ENCODE measurements around the gene FANCL.
"Not testable (repeated sequence)": the region's sequence is repeated elsewhere in the genome, so short reads cannot be mapped to it uniquely, and the experiment has no call there.

Gene FANCL

DNA sequence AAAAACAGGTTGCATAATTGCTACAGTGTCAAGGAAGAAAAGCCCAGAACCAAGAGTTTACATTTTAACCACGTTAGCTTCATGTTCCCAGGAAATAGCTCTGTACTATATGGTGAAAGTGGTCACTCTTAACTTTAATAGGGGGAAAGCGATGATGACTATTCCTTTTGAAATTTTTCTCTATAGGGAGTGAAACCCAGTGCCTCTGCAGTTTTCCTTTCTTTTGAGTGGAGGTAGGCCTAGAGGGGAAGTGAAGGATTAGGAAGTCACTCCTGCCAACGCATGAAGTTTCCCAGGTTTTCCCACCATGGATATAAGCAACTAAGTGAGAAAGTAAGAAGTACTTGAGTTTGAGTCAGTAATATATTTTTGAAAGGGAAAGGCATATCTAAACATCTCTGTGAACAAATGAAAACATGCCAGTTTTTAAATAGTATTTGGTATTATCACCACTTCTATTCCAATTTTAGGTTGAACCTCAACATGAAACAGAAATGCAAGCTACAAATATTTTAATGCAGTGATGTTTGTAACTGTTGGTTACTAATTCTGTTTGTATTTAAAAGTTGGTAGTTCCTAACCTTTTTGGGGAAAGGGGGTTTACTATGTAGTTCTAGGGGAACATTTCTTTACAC is 102.6 kb downstream of the FANCL start:
- DNase-seq: no peak

DNA sequence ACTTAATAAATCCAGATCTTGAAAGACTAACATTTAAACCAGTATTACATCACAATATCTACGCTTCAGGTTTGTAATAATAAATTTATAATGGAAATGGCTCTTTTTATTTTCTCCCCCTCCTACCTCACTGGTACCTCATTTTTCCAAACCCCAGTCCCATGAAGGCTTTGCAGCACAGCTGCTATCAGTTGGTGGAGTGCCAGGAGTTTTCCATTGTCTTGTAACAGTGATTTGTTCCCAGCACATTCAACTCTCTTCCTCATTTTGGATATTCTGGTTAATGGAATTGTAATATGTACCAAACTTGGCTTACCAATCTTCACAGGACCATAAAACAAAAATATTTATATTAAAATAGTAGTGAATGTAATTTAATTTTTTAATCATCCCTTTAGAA is 103.3 kb downstream of the FANCL start:
- DNase-seq: no peak

DNA sequence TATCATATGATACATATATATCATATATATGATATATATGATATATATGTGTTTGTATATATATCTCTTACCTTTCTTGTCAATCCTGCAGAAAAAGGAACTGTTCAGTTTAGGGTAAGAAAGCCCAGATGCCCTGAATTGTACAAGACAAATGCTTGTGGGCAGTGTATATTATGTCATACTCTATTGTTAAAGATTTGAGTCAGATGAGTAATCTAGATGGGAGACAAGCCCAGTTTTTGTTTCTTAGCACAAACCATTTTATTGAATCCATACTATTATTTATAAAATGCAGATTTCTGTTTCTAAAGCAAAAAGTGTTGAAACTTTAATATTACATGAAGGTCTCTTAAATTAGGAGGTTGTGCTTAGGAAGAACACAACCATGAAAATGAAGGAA is 103.9 kb downstream of the FANCL start:
- DNase-seq: no peak

DNA sequence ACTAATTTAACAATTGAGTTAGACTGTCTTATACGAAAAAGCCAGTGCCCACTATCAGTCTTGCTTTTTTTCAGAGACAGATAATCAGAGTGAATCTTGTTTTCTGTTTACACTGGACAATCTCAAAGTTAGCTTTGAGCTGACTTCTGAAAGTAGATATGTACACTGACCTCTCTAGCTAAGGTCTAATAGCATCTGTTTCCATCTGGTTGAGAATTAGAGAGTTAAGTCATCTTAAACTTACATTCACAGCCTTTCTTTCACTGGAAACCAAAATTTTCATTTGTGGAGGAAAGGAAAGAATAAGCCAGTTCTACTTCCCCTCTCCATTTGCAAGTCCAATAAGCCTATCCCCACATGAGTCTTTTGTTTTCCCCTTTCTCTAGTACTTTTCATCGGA is 105.3 kb downstream of the FANCL start:
- no peak for DNase-seq

DNA sequence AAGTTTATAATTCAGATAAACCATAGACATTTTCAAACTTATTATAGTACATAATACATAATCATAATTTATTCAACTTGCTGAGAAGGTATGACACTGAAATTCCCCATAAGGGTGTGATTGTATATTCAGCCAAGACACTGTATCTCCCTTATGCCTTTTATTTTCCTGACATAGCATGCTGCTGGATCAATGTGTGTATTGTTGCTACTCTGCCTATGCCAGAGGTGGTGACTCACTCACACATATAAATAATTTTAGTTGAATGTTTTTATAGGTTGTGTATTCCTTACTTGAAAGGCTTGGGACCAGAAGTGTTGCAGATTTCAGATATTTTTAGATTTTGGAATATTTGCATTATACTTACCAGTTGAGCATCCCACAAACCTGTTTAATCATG is 107.7 kb downstream of the FANCL start:
- DNase-seq: no peak

DNA sequence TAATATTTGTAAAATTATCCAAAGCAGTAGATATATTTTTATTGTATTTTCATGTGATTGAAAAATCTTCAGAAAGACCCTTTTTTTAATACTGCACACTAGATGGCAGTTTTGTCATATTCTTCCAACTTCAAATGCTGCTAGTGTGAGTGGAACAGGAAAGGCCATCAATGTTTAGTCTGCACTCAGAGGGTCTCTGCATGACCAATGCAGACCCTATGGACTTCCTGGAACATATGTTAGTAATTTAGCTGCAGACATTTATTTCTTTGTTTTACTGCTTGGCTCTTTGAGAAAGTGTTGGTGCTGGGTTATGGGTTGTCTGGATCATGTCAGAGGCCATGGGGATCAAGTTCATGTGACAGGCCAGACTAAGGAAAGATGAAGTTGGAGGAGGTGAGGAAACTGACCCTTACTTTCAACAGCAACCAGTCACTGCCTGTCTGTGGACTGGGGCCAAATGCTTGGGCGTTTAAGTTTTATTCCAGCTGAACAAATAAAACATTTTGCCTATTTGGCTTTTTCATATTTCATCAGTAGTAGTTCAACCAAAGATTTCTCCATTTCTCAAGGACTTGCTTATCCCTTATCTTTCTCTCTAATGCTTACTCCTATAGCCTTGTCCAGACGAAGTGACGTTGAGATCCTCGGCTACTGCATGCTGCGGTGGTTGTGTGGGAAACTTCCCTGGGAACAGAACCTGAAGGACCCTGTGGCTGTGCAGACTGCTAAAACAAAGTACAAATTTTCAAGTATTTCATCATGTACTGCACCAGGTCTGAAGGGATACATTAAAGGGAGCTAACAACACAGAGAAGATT is 109.7 kb downstream of the FANCL start:
- DNase-seq: no peak

DNA sequence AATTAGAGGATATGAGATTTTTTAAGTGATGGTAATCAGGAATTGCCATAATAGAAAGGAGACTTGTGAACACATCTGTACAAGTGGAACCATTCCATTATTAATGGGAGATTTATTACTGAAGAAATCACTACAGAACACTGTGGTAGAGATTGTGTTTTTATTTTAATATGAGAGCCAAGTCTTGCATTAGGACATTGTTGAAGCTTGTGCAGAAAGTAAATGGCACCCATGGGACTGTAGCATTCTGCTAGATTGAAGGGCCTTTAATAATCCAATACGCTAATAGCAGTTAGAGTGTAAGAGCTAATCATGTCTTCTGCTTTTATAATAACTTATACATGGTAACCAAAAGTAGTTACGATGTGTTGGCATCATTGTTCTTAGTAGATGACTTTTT is 110.9 kb downstream of the FANCL start:
- DNase-seq: no peak

DNA sequence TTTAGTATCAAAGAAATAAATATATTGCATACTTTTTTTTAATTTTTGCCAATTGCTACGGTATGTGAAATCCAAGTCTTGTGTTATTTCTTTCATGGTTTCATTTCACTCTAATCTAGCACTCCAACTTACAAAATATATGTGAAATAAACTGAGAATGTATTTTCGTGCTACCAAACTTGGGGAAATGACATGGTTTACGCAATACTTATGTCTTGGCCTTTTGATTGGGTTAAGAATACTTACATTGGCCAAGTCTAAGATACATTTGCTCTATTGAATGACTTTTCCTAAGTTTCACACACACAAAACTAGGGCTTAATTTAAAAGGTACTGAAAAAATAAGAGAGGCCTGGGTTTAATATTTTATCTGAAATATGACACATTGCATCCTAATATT is 114.0 kb downstream of the FANCL start:
- DNase-seq: no peak

DNA sequence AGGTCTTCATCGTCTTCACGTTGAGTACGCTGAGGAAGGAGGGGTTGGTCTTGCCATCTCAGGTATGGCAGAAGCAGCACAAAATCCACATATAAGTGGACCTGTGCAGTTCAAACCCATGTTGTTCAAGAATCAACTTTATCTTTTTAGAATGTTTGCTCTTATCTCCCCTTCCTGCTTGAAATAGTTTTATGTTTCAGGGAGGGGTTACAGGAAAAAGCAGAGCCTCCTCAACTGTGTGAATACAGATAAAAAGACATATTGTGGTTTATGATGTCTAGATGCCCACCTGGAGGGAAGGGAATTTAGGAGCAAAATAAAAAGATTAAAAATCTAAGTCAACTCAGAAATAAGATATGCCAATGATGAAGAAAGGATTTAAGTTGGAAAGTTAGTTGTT is 118.6 kb downstream of the FANCL start:
- no peak for DNase-seq

DNA sequence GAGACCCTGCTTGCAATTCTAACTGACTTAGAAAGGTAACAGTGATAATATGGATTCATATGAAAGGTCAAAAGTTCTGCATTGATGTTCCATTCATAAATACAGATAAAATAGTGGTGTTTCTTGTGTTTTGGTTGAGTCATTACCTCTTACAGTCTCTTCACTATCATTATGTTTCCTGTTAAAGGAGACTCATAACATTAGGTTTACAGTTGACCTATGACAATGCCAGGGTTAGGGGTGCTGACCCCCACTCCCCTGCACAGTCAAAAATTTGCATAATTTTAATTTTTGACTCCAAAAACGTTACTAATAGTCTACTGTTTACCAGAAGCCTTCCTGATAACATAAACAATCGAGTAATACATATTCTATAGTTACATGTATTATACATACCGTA is 119.1 kb downstream of the FANCL start:
- no peak for DNase-seq

DNA sequence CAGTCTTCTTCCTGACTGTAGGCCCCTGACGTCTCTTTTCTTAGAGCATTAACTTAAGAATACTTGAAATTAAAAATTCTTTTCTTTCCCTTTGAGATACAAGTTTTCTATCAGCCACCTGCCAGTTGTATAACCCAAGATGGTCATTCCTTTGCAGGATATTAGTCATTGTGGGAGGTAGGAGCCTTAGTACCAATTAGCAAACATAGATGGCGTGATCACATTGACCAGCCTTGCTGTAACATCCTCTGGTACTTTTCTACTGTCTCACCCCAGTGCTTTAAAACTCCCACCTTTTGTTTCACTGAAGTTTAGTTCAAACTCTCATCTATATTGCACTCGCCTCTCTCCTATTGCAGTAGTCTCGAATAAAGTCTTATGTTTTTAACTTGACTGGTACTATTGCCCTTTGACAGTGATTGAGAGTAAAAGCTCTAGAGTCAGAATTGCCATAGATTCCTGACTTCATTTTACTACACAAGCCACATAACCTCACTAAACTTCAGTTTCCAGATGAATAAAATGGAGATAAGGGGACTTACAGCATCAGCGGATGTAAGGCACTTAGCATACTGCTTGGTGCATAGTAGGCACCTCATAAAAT is 120.4 kb downstream of the FANCL start:
- DNase-seq: no peak

DNA sequence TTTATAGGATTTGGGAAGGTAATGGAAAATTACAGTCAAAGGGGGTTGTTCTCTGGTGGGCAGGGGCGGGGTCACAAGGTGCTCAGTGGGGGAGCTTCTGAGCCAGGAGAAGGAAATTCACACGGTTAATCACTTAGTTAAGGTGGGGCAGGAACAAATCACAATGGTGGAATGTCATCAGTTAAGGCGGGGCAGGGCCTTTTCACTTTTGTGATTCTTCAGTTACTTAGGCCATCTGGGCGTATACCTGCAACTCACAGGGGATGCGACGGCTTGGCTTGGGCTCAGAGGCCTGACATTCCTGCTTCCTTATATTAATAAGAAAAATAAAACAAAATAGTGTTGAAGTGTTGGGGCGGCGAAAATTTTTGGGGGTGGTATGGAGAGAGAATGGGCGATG is 127.6 kb downstream of the FANCL start:
- not testable (repeated sequence) for DNase-seq

DNA sequence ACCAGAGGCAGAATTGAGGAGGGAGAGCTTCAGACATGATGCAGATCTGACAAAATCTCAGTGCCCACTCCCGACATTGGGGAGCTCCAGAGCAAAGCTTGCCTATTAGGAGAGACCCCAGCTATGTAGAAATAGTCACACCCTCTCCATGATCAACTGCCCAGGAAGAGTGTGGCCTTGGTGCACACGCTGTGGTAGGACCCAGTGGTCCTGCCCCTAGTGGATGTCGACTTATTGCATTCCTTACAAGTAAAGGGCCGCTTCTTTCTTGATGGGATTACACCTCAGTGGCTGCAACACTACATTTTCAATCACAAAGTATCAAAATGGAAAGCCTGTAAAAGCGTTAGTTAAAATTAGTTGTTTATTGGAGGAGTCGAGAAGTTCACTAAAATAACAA is 130.4 kb downstream of the FANCL start:
- DNase-seq: no peak

DNA sequence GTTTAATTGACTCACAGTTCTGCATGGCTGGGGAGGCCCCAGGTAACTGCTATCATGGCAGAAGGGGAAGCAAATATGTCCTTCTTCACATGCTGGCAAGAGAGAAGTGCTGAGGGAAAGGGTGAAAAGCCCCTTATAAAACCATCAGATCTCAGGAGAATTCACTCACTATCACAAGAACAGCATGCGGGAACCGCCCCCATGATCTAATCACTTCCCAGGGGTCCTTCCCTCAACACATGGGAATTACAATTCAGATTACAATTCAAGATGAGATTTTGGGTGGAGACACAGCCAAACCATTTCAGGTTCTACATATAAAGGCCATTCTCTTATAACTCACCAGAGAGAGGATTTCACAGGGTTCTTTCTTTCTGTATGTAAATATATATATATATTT is 131.6 kb downstream of the FANCL start:
- no peak for DNase-seq

Measured in activated CD4-positive, alpha-beta T cell treated with anti-CD3 and anti-CD28 coated beads, Interleukin-2, amount 50 U/mL, for 48 hours (primary cell).